HepG2 (cell line): Measurements from ENCODE around the gene CENPL. TPM values are rescaled to one million over a fixed set of nuclear protein-coding genes. Genes with fewer than 3 reads are reported as not detected.

ENCODE experiments used
- ATF7 ChIP-seq, 2 experiments: fragments of 450-650 bp in 1 of 2; sonication (generic) in 1 of 2; formaldehyde crosslinking in 1 of 2; IDR thresholded peaks; 2 replicates each; pipeline versions ENCODE4 v1.4.0 to v1.6.1; 2016 to 2020; ENCODE audit warnings: antibody characterized with exemption in 1 of 2, mild to moderate bottlenecking in 1 of 2, missing genetic modification reagents in 1 of 2
- BCLAF1 ChIP-seq: fragments of 450-650 bp; IDR thresholded peaks from 2 replicates; pipeline ENCODE4 v1.6.1; 2017; ENCODE audit warnings: mild to moderate bottlenecking
- CBX1 ChIP-seq: IDR thresholded peaks from one replicate; pipeline ENCODE4 v1.6.1; 2016; ENCODE audit warnings: antibody characterized with exemption, low read depth
- DRAP1 ChIP-seq: IDR thresholded peaks from 2 replicates; pipeline ENCODE4 v1.6.1; 2016; ENCODE audit warnings: missing genetic modification reagents, missing compliant biosample characterization
- GLMP ChIP-seq: sonication (generic); formaldehyde crosslinking; IDR thresholded peaks from 2 replicates; pipeline ENCODE4 v1.9.0; 2021; ENCODE audit warnings: missing genetic modification reagents, mild to moderate bottlenecking, borderline replicate concordance
- HNRNPL ChIP-seq: fragments of 200-400 bp; formaldehyde crosslinking; IDR thresholded peaks from 2 replicates; pipeline ENCODE4 v1.6.1; 2017; ENCODE audit warnings: mild to moderate bottlenecking, low read depth, low read length
- HOMEZ ChIP-seq: IDR thresholded peaks from 2 replicates; pipeline ENCODE4 v1.6.1; 2016; ENCODE audit warnings: low read depth
- IRX3 ChIP-seq: sonication (generic); formaldehyde crosslinking; IDR thresholded peaks from 2 replicates; pipeline ENCODE4 v1.8.1; 2023; ENCODE audit warnings: mild to moderate bottlenecking, low read depth, missing genetic modification reagents, borderline replicate concordance
- NR1H2 ChIP-seq: sonication (generic); formaldehyde crosslinking; IDR thresholded peaks from 2 replicates; pipeline ENCODE4 v1.8.1; 2022; ENCODE audit warnings: low read depth, missing genetic modification reagents, borderline replicate concordance
- PAWR ChIP-seq: sonication (generic); formaldehyde crosslinking; IDR thresholded peaks from 2 replicates; pipeline ENCODE4 v1.4.0; 2020; ENCODE audit warnings: missing genetic modification reagents, mild to moderate bottlenecking, borderline replicate concordance
- PCBP1 ChIP-seq: fragments of 200-400 bp; formaldehyde crosslinking; IDR thresholded peaks from 2 replicates; pipeline ENCODE4 v1.6.1; 2017; ENCODE audit warnings: mild to moderate bottlenecking, low read depth, low read length, borderline replicate concordance
- ZFP90 ChIP-seq: sonication (generic); formaldehyde crosslinking; IDR thresholded peaks from 2 replicates; pipeline ENCODE4 v1.8.0; 2022; ENCODE audit warnings: missing genetic modification reagents, mild to moderate bottlenecking, inconsistent platforms, borderline replicate concordance
- ZNF576 ChIP-seq: sonication (generic); formaldehyde crosslinking; IDR thresholded peaks from 2 replicates; pipeline ENCODE4 v1.4.0; 2020; ENCODE audit warnings: mild to moderate bottlenecking, missing genetic modification reagents
- ZNF646 ChIP-seq: sonication (generic); formaldehyde crosslinking; IDR thresholded peaks from 2 replicates; pipeline ENCODE4 v1.9.0; 2021; ENCODE audit warnings: mild to moderate bottlenecking, missing genetic modification reagents
- polyA plus RNA-seq, 8 experiments: library from polyadenylated mRNA; depleted of rRNA in 3 of 8; stranded (reverse) in 7 of 8; unstranded in 1 of 8; fragments of >200 nt; fragmentation: Illumina TruSeq in 4 of 8; extraction: Trizol in 4 of 8; gene quantifications; 2 replicates each; pipeline versions ENCODE4 v1.2.1 to v1.2.3, GENCODE V29; 2011 to 2016; ENCODE audit warnings: low read depth in 4 of 8, missing spikeins in 1 of 8, mixed read lengths in 1 of 8; ENCODE audit not compliant: insufficient read depth in 1 of 8
- total RNA-seq, 5 experiments: library from RNA; depleted of rRNA; stranded (reverse); fragments of >200 nt; fragmentation: Illumina TruSeq; extraction: Trizol; gene quantifications; 2 replicates each; pipeline ENCODE4 v1.2.3, GENCODE V29; 2016; ENCODE audit warnings: low read depth in 1 of 5

Gene CENPL
- total and polyA plus RNA-seq, 2 of the 13 experiments (the other 11 are each of a cell fraction or from before 2014, with no cell fraction given) = 4.4 to 14.2 TPM

- no peak for TF ChIP-seq ATF7 (IDR thresholded peaks at IDR 0.05)
- no peak for TF ChIP-seq ATF7 (CRISPR knock-in tag; IDR thresholded peaks at IDR 0.05)
- no peak for TF ChIP-seq CBX1
- no peak for TF ChIP-seq DRAP1
- TF ChIP-seq BCLAF1 = no peak
- TF ChIP-seq PAWR (CRISPR knock-in tag) = no peak
- no peak; the same call in 1 of the 2 replicates for TF ChIP-seq ZNF576 (CRISPR knock-in tag)
- no peak for TF ChIP-seq NR1H2 (CRISPR knock-in tag)
- TF ChIP-seq IRX3 (CRISPR knock-in tag) = no peak
- 0 out of 2 replicates have a peak, but pooled peaks have one; percentile 36 for TF ChIP-seq ZNF646 (CRISPR knock-in tag)
- TF ChIP-seq PCBP1 = 0 out of 2 replicates have a peak, but pooled peaks have one; percentile 88
- TF ChIP-seq HNRNPL = no peak
- TF ChIP-seq ZFP90 (CRISPR knock-in tag) = 0 out of 2 replicates have a peak, but pooled peaks have one; percentile 51
- no peak for TF ChIP-seq GLMP (CRISPR knock-in tag)
- no peak for TF ChIP-seq HOMEZ (CRISPR knock-in tag)
These were observed 43.8 kb upstream of the CENPL start, which contains the start of gene ZBTB37 (continued) for GRCh38 chr1:173868266-173869020.
